SKM-1 (cell line): ENCODE data around the gene ABCB11.
A peak's percentile ranks its signal among the peaks of the same experiment; 100 is the strongest.

Source experiments
- DNase-seq: peaks from one replicate; lab custom pipeline; 2025; ENCODE audit not compliant: unreplicated experiment; lab: John Stamatoyannopoulos, UW

ABCB11 gene

DNA sequence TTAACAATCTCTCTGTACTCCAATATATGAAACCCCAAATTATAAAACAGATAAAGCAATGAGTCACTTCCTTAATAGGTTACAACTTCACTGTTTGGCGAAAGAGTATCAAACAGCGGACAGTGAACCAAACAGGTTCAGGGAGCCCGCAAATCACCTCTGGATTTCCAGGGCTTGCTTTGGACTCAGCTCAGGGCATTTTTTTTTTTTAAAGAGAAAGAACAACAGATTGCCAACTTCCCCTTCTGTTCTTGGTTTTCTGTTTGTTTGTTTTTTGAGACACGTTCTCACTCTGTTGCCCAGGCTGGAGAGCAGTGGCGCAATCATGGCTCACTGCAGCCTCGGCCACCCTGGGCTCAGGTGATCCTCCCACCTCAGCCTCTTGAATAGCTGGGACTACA is 52.7 kb downstream of the ABCB11 start:
- DNase-seq: no peak

- no peak for DNase-seq
These were observed 53.5 kb downstream of the ABCB11 start for GRCh38 chr2:168977608-168978007.

DNA sequence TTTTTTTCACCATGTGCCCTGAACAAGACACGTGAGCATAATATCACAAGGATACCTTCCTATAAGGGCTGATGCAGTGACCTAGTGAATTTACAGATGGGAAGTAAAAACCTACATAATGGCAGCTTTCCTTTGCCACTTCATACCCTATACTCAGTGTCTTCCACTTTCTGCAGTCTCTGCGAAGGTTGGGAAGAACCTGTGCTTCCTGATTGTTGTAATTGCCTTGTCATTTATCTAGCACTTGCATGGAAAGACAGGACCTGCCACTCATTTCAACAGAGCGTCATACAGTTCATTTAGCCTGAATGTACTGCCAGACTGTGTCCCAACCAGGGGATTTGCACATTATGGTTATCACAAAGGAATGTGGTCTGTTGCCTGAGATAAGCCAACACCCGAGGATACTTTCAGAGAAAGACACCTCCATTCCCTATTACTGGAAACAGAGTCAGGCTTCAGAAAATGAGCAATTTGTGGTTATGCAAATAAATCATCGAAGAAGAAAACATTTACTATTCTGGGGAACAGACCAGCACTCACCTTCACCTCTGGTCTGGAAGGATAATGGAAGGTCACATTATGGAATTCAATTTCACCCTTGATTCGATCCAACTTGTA is 55.0 kb downstream of the ABCB11 start:
- no peak for DNase-seq

- DNase-seq: no peak
These were observed 56.7 kb downstream of the ABCB11 start for GRCh38 chr2:168974428-168974827.

- no peak for DNase-seq
These were observed 59.9 kb downstream of the ABCB11 start for GRCh38 chr2:168971261-168971660.

- no peak for DNase-seq
These were observed 60.4 kb downstream of the ABCB11 start for GRCh38 chr2:168970711-168971233.

DNA sequence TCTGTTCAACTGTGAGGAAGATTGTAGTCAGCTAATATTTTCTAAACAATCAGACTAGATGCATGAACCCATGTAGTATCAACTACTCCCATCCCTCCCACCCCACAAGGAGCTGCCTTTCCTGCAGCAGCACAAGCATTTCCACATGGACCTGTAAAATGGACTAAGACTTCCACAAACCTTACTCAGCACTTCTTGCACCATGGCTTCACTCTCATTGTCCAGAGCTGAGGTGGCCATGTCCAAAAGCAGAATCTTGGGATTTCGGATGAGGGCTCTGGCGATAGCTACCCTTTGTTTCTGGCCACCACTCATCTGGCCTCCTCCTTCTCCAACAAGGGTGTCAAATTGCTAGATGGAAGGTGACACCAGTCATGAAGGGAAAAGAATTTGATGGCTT is 61.3 kb downstream of the ABCB11 start:
- DNase-seq: no peak

- DNase-seq: no peak
These were observed 62.8 kb downstream of the ABCB11 start for GRCh38 chr2:168968342-168968741.

DNA sequence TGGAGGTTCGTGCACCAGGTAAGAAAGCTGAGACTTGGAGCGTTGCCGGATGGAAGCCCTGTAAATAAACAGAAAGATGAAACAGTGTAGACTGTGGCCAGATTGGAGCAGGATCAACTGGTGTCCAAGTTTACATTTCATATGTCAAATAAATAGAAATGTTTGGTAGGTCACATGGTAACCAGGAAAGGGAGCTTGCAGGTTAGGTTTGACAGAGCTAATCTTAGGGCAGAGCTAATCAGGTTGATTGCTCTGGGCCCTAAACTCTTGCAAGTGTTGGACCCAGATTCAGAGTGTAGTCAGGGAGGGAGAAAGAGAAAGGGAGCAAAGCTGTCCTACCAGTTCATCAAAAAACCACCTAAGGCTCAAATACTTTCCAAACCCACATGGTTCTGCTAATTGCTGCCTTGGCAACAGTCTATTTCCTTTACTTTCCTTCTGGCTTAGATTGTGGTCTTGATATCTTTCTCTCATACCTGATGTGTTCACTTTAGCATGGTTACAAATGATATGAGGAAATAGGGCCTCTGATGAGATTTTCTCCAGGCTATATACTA is 66.8 kb downstream of the ABCB11 start:
- no peak for DNase-seq

GRCh38 chr2:168962636-168963035 is 68.5 kb downstream of the ABCB11 start:
- DNase-seq: no peak

DNA sequence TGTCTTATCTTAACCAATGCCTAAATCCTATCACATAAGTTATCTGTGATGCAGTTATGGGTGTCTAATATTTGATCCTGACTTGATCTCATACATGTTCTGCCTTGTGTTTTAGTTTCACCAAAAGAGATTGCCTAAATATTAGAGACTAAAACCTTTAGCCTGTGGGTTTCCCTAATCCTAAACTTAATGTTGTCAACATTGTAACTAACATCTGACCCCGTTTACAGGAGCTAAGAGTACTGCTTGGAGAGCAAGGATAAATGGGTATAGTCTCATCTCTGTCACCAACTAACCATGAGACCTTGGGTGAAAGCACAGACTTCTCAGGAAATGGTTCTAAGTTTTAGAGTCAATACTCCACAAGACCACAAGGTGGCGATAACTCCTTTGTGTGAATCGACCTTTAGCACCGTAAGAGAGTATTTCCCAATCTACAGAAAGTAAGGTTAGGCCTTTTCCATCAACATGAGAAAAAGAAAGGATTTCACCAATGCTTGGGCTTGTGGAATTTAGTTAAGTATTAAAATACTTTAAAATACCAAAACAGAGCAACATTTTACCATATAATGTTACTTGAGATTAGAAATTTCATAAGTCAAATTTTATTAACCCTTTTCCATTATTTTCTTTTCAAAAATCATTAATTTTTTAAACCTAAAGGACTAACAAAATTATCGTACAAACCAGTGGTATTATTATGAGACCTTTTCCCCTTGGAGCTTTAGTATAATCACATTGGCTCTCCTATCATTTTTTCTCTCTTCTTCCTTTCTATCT is 69.5 kb downstream of the ABCB11 start:
- DNase-seq: peak; percentile 91

DNA sequence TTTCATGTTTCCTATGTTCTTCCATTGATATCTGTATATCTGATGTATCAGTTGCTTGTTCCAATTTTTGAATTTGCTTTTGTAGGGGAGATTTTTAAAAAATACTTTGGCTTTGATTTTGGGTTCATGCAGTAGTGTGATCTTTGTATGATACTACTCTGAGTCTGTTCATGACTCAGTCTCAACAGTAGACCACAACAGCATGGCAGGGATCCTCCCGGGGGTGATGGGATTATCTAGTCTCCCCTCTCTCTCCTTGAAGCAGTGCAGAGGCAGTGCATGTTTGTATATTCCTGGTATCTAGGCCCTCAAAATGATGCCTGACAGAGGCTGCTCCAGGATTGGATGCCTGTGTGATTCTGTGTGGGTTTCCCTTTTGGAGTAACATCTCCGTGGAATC is 74.7 kb downstream of the ABCB11 start:
- no peak for DNase-seq

GRCh38 chr2:168955321-168955720 is 75.8 kb downstream of the ABCB11 start:
- DNase-seq: no peak

DNA sequence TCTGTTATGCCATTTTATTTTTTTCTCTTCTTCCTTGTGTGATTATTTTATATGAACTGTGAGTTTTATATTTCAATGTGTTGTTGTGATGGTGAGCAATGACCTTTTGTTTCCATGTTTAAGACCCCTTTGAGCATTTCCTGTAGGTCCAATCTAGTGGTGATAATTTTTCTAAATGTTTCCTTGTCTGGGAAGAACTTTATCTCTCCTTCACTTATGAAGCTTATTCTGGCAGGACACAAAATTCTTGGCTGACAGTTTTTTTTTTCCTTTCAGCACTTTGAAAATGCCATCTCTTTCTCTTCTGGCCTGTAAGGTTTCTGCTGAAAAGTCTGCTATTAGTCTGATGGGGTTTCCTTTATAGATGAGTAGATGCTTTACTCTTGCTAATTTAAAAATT is 76.9 kb downstream of the ABCB11 start:
- no peak for DNase-seq

DNA sequence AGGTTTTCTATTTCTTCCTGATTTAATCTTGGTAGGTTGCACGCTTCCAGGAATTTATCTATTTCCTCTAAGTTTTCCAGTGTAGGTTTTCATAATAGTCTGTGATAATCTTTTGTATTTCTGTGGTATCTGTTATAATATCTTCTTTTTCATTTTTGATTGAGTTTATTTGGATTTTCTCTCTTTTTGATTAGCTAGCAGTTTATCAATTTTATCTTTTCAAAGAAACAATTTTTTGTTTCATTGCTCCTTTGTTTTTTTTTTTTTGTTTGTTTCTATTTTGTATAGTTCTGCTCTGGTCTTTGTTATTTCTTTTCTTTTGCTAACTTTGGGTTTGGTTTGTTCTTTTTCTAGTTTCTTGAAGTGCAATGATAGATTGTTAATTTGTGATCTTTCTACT is 78.7 kb downstream of the ABCB11 start:
- no peak for DNase-seq

GRCh38 chr2:168951871-168952270 is 79.3 kb downstream of the ABCB11 start:
- DNase-seq: no peak

GRCh38 chr2:168949324-168949723 is 81.8 kb downstream of the ABCB11 start:
- DNase-seq: no peak

- peak; percentile 9 for DNase-seq
These were observed 82.4 kb downstream of the ABCB11 start for GRCh38 chr2:168948621-168949212.

GRCh38 chr2:168945508-168945907 is 85.6 kb downstream of the ABCB11 start:
- no peak for DNase-seq

GRCh38 chr2:168944065-168944464 is 87.1 kb downstream of the ABCB11 start:
- DNase-seq: no peak

GRCh38 chr2:168941297-168941696 is 89.8 kb downstream of the ABCB11 start:
- no peak for DNase-seq

DNA sequence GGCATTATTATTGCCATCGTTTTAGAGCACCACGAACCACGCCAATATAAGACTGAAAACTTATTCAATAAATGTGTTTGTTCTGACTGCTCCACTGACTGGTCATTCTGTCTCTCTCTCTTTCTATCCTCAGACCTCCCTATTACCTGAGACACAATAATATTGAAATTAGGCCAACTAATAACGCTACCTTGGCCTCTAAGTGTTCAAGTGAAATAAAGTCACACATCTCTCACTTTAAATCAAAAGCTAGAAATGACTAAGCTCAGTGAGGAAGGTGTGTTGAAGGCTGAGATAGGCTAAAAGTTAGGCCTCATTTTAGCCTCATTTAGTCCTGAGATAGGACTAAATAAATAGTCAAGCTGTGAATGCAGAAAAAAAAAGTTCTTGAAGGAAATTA is 91.2 kb downstream of the ABCB11 start:
- no peak for DNase-seq
